Superior temporal gyrus (tissue), 1 donor: ENCODE data around the gene PCNT.

Source experiments
- DNase-seq: peaks from one replicate; pipeline ENCODE4 v3.0.0-alpha.2; 2016; ENCODE audit errors: extremely low spot score

PCNT gene

DNA sequence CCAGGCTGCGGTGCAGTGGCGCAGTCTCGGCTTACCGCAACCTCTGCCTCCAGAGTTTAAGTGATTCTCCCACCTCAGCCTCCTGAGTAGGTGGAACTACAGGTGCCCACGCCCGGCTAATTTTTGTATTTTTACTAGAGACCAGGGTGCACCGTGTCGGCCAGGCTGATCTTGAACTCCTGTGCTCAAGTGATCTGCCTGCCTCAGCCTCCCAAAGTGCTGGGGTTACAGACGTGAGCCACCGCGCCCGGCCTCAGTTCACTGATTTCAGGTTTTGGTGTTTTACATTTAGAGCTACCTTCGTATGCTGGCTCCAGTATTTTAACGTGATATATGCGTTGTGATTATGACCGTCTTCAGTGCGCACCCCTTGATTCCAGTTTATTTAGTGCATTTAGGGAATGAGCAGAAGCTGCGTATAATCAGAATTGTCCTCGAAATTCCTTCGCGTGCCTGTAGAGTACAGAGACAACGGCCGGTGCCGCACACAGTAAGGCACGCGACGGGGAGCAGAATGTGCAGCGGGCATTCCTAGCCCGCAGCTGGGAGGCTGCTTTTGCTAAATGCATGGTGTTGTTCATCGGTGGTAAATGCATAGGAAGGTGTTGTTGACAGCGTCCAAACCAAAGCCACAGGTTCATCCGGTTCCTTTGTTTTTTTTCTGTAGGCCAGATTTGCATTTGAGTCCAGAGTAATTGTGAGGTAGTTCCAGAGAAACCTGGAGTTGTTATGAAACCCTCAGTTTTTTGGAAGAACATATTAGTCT, 85.9 kb downstream of the PCNT start:
- no peak for DNase-seq

DNA sequence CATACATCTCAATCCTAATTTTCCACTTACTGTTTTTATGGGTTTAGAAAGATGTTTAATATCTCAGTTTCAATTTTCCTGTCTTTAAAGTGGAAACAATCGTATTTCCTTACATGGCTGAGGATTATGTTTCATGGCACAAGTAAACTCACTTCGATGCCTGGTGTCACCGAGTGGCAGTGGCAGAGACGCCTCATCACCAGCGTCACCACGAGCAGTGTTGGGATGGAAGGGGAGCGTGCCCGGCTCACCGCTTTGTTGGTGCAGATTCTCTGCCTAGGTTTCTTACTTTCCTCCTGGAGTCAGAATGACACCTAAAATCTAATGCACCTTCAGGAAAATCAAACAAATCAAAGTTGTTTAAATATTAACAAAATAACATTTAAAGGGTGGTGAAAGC, 86.6 kb downstream of the PCNT start:
- DNase-seq, result no peak

DNA sequence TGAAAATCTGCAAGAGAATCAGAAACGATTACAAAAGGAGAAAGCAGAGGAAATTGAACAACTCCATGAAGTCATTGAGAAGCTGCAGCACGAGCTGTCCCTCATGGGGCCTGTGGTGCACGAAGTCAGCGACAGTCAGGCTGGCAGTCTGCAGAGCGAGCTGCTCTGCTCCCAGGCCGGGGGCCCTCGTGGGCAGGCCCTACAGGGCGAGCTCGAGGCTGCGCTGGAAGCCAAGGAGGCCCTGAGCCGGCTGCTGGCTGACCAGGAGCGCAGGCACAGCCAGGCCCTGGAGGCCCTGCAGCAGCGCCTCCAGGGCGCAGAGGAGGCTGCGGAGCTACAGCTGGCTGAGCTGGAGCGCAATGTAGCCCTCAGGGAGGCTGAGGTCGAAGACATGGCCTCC, 87.3 kb downstream of the PCNT start:
- DNase-seq, result no peak

DNA sequence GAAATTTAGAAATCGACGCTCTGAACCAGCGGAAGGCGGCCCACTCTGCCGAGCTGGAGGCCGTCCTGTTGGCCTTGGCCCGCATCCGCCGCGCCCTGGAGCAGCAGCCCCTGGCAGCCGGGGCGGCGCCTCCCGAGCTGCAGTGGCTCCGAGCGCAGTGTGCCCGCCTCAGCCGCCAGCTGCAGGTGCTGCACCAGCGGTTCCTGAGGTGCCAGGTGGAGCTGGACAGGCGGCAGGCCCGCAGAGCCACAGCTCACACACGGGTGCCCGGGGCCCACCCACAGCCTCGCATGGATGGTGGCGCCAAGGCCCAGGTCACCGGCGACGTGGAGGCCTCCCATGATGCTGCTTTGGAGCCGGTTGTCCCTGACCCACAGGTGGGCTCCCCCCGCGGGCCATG, 87.7 kb downstream of the PCNT start:
- DNase-seq, result no peak

DNA sequence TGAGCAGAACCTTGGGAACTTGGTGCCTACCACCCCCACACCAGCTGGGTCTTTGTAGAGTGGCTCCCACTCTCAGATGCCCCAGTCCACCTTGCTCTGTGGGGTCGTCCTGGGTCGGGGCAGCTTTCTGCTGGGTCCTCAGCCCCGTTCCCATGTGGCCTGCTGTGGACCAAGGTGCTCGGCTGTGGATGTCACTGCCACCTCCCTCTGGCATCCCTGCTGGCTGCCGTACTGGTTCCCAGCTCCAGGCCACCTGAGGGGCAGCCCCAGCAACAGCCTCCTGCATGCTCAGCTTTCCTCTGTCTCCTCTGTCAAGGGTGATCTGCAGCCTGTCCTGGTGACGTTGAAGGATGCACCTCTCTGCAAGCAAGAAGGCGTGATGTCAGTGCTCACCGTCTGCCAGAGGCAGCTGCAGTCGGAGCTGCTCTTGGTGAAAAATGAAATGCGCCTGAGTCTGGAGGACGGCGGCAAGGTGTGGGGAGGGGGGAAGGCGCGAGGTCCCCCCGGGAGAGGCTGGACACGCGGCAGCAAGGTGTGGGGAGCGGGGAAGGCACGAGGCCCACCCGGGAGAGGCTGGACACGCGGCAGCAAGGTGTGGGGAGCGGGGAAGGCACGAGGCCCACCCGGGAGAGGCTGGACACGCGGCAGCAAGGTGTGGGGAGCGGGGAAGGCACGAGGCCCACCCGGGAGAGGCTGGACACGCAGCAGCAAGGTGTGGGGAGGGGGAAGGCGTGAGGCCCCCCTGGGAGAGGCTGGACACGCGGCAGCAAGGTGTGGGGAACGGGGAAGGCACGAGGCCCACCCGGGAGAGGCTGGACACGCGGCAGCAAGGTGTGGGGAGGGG, 88.8 kb downstream of the PCNT start:
- DNase-seq, result no peak

DNA sequence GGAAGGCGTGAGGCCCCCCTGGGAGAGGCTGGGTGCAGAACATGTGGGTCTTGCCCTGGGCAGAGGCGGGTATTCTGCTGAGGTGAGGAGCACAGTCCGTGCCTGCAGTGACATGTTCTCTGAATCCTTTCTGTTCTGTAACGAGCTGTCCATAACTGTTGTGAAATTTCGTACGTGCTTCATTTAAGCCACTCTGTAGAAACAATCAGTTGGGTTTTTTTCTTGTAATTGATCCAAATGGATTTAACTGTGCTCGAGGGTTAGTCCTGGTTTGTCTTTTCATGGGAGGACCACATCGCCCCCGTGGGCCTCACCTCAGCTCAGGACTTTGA, 89.4 kb downstream of the PCNT start:
- DNase-seq, result no peak

DNA sequence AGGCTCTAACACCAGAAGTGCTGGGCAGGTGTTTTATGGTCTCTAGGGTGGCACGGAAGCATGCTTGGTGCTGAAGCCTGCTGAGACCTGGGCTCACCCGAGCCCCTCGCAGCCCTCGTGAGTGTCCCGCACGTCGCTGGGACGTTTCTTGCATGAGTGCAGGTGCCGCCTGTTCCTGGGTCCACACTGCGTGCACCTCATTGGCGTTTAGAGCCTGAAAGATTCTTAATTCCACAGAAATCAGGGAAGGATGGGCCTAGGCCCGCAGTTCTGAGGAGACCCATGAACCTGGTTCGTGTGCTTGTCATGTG, 91.0 kb downstream of the PCNT start:
- DNase-seq, result no peak

DNA sequence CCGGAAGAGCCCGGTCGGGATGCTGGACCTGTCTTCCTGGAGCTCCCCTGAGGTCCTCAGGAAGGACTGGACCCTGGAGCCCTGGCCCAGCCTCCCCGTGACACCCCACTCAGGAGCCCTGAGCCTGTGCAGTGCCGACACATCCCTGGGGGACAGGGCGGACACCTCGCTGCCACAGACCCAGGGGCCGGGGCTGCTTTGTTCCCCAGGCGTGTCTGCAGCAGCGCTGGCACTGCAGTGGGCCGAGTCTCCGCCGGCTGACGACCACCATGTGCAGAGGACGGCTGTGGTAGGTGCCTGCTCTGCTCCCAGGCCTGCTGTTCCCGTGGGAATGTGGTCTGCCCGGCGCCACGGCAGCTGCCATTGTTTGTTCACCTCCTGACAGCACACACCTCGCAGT, 92.6 kb downstream of the PCNT start:
- DNase-seq, result no peak

DNA sequence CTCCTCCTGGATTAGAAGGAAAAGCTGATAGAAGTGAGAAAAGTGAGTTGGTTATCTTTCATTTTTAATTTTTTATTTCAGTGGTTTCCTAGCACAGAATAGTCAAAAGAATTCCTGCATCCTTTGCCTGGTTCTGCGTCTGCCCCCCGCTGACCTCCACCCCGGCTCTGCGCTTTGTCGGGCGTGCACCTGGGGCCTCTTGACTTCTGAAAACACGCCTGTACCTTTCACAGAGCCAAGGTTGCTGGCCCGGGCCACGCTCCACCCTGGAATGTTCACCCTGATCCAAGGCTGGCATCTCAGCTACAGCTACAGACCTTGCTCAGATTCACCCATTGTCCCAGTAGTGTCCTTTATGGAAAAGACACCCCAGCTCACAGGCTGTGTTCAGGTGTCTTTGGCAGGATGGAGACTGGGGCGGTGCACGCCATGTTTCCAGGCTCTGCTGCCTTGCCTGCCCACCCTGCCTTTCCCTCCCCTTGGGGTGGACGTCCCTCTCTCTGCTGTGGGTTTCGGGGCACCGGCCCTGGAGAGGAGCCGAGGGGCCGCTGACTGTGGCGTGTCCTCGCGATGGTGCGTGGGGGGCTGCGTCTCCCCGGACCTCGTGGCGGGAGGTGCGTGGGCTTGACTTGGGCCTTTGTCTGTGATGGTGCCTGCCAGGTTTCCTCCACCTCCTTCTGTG, 94.5 kb downstream of the PCNT start:
- DNase-seq, result no peak

DNA sequence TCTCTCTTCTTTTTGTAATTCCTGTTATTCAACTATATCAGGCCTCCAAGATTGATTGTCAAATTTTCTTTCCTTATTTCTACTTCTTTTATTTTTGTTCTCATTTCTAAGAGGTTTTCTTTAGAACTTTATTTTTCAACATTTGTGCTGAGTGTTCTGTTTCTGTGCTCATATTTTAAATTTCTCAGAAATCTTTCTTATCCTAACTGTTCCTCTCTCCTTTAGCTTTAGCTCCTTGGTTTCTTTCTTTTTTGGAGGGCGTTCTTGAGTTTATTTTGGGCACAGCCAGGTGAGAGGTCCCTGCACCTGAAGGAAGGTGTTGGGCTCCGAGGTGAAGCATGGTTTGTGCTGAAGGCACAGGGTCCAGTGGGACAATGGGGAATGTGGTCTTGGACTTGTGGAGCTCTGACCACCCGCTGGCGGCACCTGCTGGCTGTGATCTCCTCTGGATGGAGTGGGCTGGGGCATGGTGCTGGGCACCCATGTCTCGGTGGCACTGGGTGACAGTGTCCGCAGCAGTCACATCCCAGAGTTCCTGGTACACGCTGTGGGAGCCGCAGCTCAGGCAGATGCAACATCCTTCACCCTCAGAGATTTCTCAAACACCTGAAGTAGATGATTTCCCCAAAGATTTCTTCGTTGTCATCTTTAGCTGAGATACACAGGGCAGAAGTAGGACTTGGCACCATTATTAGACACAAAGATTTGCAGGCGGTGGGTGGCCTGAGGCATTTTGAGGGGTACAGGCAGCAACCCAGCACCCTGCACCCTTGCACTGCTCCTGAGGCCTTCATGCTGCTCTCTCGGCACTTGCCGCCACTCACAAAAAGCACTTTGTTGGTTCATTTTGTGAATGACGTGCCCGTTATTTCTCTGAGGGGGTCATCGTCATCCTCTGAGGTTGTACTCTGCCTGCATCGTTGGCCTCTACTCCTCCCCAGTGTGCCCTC, 96.6 kb downstream of the PCNT start:
- no peak for DNase-seq

DNA sequence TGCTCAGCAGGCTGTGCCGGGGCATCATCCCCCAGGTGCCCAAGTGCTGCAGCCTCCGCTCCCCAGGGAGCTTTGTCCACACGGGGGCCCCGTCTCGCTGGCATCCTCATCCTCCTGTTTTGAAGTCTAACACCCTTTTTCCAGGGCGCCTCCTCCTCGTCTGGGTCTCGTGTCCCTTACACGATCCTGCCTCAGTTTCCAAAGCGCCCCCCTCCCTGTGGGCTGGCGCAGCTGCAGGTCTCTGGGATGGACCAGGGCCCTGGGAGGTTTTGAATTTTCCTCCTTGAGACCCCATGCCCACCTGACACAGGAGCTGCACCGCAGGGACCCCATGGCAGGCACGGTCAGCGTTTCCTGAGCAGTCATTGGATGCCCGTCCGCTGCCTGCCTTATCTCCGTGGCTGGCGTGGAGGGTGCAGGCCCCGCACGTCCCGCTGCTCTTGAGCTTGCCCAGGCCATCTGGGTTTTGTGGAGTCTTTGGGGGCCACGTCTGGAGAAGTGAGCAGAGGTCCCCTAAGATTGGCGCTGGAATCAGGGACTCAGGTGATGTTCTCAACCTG, 97.3 kb downstream of the PCNT start:
- no peak for DNase-seq

DNA sequence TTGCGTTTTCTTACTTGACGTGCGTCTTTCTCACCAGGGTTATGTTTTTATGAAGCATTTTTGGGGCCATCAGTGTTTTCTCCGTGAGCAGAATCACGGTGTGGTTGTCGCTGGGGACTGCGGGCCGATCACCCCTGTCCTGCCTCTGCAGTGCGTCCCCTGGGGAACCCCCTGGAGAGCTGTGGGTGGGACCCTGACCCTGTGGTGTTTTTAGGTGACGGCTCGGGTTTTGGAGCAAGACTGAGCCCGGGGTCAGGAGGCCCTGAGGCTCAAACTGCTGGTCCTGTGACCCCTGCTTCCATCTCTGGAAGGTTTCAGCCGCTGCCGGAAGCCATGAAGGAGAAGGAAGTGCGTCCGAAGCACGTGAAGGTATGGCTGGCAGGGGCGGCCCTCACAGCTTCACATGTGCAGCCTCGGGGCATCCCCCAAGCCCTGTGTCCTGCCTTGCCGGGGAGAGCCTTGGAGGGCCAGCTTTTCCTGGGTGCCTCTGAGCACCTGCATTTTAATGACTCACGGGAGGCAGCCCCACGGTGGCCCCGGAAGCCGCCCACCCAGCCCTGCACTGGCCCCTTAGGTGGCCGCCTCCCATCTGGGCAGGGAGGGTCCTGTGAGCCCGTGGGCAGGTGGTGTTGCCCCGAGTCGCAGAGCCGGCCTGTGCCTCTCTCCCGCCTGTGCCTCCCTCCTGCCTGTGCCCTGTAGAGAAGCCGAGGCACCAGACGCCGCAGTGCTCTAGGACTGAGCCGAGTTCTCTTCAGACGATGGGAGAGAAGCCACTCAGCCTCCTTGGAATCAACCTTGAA, 98.0 kb downstream of the PCNT start:
- DNase-seq, result no peak

DNA sequence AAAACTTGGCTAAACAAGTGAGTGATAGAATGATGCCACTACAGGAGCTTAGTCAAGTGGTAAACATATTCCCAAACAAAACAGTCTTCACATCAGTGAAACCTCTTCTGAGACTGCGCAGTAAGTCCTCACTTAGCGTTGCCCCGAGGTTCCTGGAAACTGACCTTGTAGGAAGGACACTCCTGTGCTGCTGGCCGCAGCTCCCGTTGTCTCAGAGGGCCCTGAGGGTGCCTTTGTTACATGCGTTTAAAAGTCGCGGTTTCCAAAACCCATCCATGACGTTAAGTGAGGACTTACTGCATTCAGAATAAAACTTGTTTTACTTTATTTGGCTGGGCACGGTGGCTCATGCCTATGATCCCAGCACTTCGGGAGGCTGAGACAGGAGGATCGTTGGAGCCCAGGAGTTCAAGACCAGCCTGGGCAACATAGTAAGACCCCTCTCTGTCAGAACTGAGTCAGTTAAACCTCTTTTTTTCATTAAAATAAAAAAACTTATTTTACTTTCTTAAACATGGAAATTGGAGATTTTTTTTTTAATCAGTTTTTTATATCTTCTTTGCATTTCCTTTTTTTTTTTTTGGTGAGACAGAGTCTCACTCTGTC, 98.8 kb downstream of the PCNT start:
- DNase-seq, result no peak

DNA sequence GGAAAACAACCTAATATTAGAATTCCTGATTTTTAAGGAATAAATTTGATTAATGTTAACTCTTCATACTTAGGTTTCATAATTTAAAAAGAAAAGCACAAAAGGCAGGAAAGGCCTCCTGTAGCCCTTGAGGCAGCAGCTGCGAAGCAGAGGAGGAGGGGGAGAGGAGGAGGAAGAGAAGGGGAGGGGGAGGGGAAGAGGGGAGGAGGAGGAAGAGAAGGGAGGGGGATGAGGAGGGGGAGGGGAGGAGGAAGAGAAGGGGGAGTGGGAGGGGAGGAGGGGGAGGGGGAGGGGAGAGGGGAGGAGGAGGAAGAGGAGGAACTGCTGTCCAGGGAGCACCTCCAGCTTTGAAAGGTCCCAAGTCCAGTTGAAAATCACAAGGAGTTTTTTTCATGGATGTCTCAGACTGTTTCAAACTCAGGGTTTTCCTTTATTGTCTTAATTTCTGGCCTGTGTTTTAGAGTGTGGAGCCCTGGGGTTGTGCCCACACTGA, 99.6 kb downstream of the PCNT start:
- no peak for DNase-seq

DNA sequence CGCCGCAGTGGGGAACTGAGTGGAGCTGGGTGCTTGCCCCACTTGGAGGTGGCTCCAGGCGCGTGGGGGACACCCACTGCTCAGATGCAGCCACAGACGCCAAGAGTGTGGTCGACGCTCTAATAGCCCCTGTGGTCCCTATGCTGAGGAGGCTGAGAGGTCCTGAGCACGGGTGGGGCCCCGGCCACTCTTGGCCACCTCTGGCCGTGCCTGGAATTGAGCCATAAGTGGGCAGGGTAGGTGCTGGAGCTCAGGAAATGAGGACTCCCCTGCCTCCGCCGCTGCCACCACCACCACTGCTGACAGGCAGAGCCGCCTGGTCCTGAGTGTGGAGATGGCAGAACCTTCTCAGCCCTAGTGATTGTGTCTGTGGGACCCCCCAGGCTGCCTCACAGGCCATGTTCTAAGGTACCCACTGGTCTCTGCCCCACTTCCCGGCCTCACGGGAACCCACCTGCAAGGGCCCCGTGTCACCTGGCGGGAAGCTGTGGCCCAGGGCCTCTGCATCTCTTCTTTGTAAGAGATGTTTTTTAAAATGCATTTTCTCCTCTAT, 100.2 kb downstream of the PCNT start:
- DNase-seq, result no peak

DNA sequence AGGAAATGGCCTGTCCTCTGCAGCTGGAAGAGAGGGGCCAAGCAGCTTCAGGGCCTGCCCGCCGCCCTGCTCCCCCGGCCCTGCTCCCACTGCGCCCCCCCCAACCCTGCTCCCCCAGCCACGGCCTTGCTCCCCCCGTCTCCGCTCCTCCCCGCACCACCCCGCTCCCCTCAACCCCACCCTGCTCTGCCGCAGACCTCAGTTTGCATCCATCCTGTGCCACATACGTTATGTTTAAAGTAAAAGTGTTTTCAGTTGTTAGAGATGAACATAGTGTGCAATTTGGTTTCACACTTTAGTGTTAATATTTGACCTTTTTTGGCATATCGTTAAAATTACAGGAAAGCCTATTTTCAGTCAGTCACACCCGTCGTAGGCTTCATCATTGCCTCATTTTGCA, 100.7 kb downstream of the PCNT start:
- no peak for DNase-seq

DNA sequence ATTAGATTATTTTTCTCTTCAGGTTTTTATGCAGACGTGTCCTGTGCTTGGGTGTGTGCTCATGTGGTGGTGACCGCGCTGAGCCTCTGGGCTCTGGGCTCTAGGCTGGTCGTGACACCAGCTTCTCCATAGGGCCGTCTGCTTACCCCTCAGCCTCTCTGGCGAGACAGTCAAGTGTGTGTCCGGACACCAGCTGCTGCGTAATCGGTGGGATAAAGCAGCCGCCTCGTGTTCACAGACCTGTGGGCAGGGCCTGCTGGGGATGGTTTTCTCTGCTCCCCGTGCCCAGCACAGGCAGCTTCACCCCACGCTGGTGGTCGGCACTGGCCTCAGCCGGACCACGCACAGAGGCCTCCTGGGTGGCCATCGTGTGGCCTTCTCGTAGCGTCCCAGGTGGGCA, 101.1 kb downstream of the PCNT start:
- DNase-seq, result no peak

DNA sequence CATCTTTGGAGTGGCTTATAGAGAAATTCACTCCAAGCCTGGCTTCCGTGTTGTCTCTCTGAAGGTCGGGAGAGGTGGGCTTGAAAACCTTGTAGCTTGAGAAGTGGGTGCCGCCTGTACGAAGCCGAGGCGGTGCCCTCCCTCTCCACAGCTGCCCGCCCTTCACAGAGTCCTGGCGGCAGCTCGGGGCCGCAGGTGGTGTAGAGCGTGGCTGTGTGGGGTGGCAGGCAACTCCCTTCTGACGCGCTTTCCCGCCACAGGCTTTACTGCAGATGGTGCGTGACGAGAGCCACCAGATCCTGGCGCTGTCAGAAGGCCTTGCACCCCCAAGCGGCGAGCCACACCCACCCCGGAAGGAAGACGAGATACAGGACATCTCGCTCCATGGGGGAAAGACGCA, 101.6 kb downstream of the PCNT start:
- DNase-seq, result no peak

DNA sequence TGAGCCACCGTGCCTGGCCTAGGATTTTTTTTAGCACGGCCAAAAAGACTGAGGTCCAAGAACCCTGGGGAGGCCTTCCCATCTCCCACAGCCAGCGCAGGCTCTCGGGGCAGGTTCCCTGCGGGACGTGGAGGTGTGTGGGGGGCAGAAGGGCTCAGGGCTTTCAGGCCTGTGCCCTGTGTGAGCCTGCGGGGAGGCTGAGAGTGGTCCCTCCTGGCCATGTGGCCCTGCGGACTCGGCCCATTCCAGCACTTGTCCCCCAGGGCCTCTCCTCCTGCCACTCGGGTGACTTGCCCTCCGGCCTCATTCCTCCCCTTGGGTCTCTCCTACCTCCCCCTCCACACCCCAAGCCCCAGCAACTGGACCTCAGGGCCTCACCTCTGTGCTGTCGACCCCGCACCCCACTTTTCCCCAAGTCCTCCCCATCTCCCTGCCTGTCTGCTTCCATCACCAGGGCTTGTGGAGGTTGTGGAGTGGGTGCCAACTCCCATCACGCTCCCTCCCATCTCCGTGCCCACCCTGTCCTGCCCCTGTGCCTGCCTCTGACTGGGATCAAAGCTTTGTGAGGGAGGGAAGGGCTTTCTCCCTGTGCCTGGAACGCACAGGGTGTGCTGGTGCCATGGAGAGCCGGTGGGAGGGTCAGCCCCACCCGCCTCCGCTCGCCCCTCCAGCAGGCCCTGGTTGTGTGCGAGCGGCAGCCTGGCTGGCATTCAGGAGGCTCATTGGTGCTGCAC, 102.5 kb downstream of the PCNT start:
- no peak for DNase-seq
